HepG2 (cell line): ENCODE data around the gene TCN2. TPM values are rescaled to one million over a fixed set of nuclear protein-coding genes. Genes with fewer than 3 reads are reported as not detected.

Experiments used
- ATF2 ChIP-seq: sonication (generic); formaldehyde crosslinking; IDR thresholded peaks from 2 replicates; pipeline ENCODE4 v1.4.0; 2020; ENCODE audit warnings: missing genetic modification reagents
- CBX2 ChIP-seq, 2 experiments: fragments of 200-600 bp in 1 of 2; sonication (generic); formaldehyde crosslinking in 1 of 2; IDR thresholded peaks; 2 replicates each; pipeline versions ENCODE4 v1.7.0 to v1.8.1; 2018 to 2022; ENCODE audit warnings: low read depth in 2 of 2, low read length in 1 of 2, mild to moderate bottlenecking in 1 of 2, missing genetic modification reagents in 1 of 2
- GPBP1L1 ChIP-seq: sonication (generic); formaldehyde crosslinking; IDR thresholded peaks from 2 replicates; pipeline ENCODE4 v1.5.0; 2020; ENCODE audit warnings: mild to moderate bottlenecking, missing genetic modification reagents
- HCFC1 ChIP-seq: fragments of 150-350 bp; IDR thresholded peaks from 2 replicates; pipeline ENCODE4 v1.6.1; 2014; ENCODE audit warnings: low read depth, low read length
- KMT2B ChIP-seq: IDR thresholded peaks from 2 replicates; pipeline ENCODE4 v1.6.1; 2016; ENCODE audit warnings: missing genetic modification reagents, missing compliant biosample characterization
- RBM39 ChIP-seq: fragments of 200-400 bp; formaldehyde crosslinking; IDR thresholded peaks from one replicate; pipeline ENCODE4 v1.6.1; 2018; ENCODE audit warnings: antibody characterized with exemption, mild to moderate bottlenecking, low read depth, low read length; ENCODE audit not compliant: poor library complexity, severe bottlenecking
- RCOR2 ChIP-seq: IDR thresholded peaks from 2 replicates; pipeline ENCODE4 v1.6.1; 2016; ENCODE audit warnings: missing biosample characterization, missing genetic modification reagents
- SKIL ChIP-seq: sonication (generic); formaldehyde crosslinking; IDR thresholded peaks from 2 replicates; pipeline ENCODE4 v1.8.0; 2022; ENCODE audit warnings: missing genetic modification reagents, mild to moderate bottlenecking, moderate library complexity, borderline replicate concordance
- STAT6 ChIP-seq: sonication (generic); formaldehyde crosslinking; IDR thresholded peaks from 2 replicates; pipeline ENCODE4 v1.4.0; 2020; ENCODE audit warnings: missing genetic modification reagents, mild to moderate bottlenecking, borderline replicate concordance
- ZNF407 ChIP-seq: sonication (generic); formaldehyde crosslinking; IDR thresholded peaks from one replicate; pipeline ENCODE4 v1.5.1; 2020; ENCODE audit warnings: mild to moderate bottlenecking, missing genetic modification reagents; ENCODE audit errors: not compliant biosample characterization
- ZNF891 ChIP-seq: sonication (generic); formaldehyde crosslinking; IDR thresholded peaks from 2 replicates; pipeline ENCODE4 v1.5.0; 2020; ENCODE audit warnings: mild to moderate bottlenecking, missing genetic modification reagents
- polyA plus RNA-seq, 8 experiments: library from polyadenylated mRNA; depleted of rRNA in 3 of 8; stranded (reverse) in 7 of 8; unstranded in 1 of 8; fragments of >200 nt; fragmentation: Illumina TruSeq in 4 of 8; extraction: Trizol in 4 of 8; gene quantifications; 2 replicates each; pipeline versions ENCODE4 v1.2.1 to v1.2.3, GENCODE V29; 2011 to 2016; ENCODE audit warnings: low read depth in 4 of 8, missing spikeins in 1 of 8, mixed read lengths in 1 of 8; ENCODE audit not compliant: insufficient read depth in 1 of 8
- total RNA-seq, 5 experiments: library from RNA; depleted of rRNA; stranded (reverse); fragments of >200 nt; fragmentation: Illumina TruSeq; extraction: Trizol; gene quantifications; 2 replicates each; pipeline ENCODE4 v1.2.3, GENCODE V29; 2016; ENCODE audit warnings: low read depth in 1 of 5

TCN2 gene
- total and polyA plus RNA-seq, 2 of the 13 experiments (the other 11 are each of a cell fraction or from before 2014, with no cell fraction given), result 0.29 to 0.31 TPM

- TF ChIP-seq SKIL (CRISPR knock-in tag) (no peak), STAT6 (CRISPR knock-in tag) (0 out of 2 replicates have a peak, but pooled peaks have one; percentile 65), HCFC1 (peak; percentile 93), RBM39 (peak; percentile 1), CBX2 (IDR thresholded peaks at IDR 0.05; ENCODE audit: low read depth, low read length) (no peak), CBX2 (CRISPR knock-in tag; IDR thresholded peaks at IDR 0.05; ENCODE audit: low read depth) (no peak), RCOR2 (CRISPR knock-in tag) (no peak), ZNF407 (CRISPR knock-in tag) (no peak), GPBP1L1 (CRISPR knock-in tag) (no peak), KMT2B (CRISPR knock-in tag) (peak; percentile 88), ZNF891 (CRISPR knock-in tag) (no peak), ATF2 (CRISPR knock-in tag) (peak; percentile 85)
These were observed 15.2 kb upstream of the TCN2 start, which contains the start of gene PES1 (continued) for GRCh38 chr22:30591588-30592359.
